H1 (cell line): ENCODE measurements around the gene TFG. TPM values are rescaled to one million over a fixed set of nuclear protein-coding genes. Genes with fewer than 3 reads are reported as not detected.

Experiments used
- CBX5 ChIP-seq: fragments of 300-800, 300-1000 bp; sonication (generic); IDR thresholded peaks from 2 replicates; pipeline ENCODE4 v1.7.1; 2016; ENCODE audit warnings: antibody characterized with exemption, low read length, low read depth
- CREB1 ChIP-seq: IDR thresholded peaks from 2 replicates; pipeline ENCODE4 v1.6.1; 2012; ENCODE audit warnings: inconsistent platforms
- JUN ChIP-seq: IDR thresholded peaks from 2 replicates; pipeline ENCODE4 v1.6.1; 2011; ENCODE audit warnings: low read depth, mild to moderate bottlenecking, improper control_type of control experiment, low read length
- SP4 ChIP-seq: IDR thresholded peaks from 2 replicates; pipeline ENCODE4 v1.6.1; 2012; ENCODE audit warnings: low read length, inconsistent platforms
- ZNF274 ChIP-seq: IDR thresholded peaks from 2 replicates; pipeline ENCODE4 v1.7.0; 2012; ENCODE audit warnings: low read length, borderline replicate concordance; ENCODE audit errors: extremely low read depth
- polyA plus RNA-seq, 7 experiments: library from polyadenylated mRNA; depleted of rRNA in 3 of 7; stranded (reverse) in 5 of 7; unstranded in 2 of 7; fragments of >200 nt in 5 of 7; fragments of 200-250 nt in 2 of 7; gene quantifications; 1 replicate in 5 of 7; 2 replicates in 1 of 7; 4 replicates in 1 of 7; pipeline versions ENCODE4 v1.2.1 to v1.2.3, GENCODE V29; 2011 to 2013; ENCODE audit warnings: missing spikeins in 2 of 7, mixed read lengths in 2 of 7
- total RNA-seq: library from RNA; stranded (reverse); fragmentation: NEBNext Ultra II Directional; extraction: Animal tissue kit (Norgen Biotek cat#: 25700); gene quantifications from 2 replicates; pipeline ENCODE4 v1.2.1, GENCODE V29; 2021
- TF ChIP-seq, protein P1 (sequence below): fragments of 300-600 bp; sonication (generic); IDR thresholded peaks from 2 replicates; pipeline ENCODE4 v1.7.1; 2012; ENCODE audit warnings: low read length, moderate library complexity, mild to moderate bottlenecking, inconsistent platforms; ENCODE audit not compliant: insufficient replicate concordance

TFG gene
- total and polyA plus RNA-seq, 2 of the 8 experiments (the other 6 are each of a cell fraction or from before 2014, with no cell fraction given): 81.9 to 98.4 TPM

- TF ChIP-seq, protein P1, sequence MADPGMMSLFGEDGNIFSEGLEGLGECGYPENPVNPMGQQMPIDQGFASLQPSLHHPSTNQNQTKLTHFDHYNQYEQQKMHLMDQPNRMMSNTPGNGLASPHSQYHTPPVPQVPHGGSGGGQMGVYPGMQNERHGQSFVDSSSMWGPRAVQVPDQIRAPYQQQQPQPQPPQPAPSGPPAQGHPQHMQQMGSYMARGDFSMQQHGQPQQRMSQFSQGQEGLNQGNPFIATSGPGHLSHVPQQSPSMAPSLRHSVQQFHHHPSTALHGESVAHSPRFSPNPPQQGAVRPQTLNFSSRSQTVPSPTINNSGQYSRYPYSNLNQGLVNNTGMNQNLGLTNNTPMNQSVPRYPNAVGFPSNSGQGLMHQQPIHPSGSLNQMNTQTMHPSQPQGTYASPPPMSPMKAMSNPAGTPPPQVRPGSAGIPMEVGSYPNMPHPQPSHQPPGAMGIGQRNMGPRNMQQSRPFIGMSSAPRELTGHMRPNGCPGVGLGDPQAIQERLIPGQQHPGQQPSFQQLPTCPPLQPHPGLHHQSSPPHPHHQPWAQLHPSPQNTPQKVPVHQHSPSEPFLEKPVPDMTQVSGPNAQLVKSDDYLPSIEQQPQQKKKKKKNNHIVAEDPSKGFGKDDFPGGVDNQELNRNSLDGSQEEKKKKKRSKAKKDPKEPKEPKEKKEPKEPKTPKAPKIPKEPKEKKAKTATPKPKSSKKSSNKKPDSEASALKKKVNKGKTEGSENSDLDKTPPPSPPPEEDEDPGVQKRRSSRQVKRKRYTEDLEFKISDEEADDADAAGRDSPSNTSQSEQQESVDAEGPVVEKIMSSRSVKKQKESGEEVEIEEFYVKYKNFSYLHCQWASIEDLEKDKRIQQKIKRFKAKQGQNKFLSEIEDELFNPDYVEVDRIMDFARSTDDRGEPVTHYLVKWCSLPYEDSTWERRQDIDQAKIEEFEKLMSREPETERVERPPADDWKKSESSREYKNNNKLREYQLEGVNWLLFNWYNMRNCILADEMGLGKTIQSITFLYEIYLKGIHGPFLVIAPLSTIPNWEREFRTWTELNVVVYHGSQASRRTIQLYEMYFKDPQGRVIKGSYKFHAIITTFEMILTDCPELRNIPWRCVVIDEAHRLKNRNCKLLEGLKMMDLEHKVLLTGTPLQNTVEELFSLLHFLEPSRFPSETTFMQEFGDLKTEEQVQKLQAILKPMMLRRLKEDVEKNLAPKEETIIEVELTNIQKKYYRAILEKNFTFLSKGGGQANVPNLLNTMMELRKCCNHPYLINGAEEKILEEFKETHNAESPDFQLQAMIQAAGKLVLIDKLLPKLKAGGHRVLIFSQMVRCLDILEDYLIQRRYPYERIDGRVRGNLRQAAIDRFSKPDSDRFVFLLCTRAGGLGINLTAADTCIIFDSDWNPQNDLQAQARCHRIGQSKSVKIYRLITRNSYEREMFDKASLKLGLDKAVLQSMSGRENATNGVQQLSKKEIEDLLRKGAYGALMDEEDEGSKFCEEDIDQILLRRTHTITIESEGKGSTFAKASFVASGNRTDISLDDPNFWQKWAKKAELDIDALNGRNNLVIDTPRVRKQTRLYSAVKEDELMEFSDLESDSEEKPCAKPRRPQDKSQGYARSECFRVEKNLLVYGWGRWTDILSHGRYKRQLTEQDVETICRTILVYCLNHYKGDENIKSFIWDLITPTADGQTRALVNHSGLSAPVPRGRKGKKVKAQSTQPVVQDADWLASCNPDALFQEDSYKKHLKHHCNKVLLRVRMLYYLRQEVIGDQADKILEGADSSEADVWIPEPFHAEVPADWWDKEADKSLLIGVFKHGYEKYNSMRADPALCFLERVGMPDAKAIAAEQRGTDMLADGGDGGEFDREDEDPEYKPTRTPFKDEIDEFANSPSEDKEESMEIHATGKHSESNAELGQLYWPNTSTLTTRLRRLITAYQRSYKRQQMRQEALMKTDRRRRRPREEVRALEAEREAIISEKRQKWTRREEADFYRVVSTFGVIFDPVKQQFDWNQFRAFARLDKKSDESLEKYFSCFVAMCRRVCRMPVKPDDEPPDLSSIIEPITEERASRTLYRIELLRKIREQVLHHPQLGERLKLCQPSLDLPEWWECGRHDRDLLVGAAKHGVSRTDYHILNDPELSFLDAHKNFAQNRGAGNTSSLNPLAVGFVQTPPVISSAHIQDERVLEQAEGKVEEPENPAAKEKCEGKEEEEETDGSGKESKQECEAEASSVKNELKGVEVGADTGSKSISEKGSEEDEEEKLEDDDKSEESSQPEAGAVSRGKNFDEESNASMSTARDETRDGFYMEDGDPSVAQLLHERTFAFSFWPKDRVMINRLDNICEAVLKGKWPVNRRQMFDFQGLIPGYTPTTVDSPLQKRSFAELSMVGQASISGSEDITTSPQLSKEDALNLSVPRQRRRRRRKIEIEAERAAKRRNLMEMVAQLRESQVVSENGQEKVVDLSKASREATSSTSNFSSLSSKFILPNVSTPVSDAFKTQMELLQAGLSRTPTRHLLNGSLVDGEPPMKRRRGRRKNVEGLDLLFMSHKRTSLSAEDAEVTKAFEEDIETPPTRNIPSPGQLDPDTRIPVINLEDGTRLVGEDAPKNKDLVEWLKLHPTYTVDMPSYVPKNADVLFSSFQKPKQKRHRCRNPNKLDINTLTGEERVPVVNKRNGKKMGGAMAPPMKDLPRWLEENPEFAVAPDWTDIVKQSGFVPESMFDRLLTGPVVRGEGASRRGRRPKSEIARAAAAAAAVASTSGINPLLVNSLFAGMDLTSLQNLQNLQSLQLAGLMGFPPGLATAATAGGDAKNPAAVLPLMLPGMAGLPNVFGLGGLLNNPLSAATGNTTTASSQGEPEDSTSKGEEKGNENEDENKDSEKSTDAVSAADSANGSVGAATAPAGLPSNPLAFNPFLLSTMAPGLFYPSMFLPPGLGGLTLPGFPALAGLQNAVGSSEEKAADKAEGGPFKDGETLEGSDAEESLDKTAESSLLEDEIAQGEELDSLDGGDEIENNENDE: no peak
- TF ChIP-seq SP4 (no peak), ZNF274 (no peak), CREB1 (no peak), CBX5 (no peak), JUN (no peak)
Measured at GRCh38 chr3:100725935-100726513, 16.7 kb downstream of the TFG start (continued).
